OCI-LY7 (cell line): Measurements from ENCODE around the gene PSTPIP2. TPM values are rescaled to one million over a fixed set of nuclear protein-coding genes. Genes with fewer than 3 reads are reported as not detected.

Source experiments
- BruUV-seq: library from RNA; stranded (reverse); fragments of 400-500 nt; replicated peaks from 2 replicates; lab custom pipeline; 2021; lab: Mats Ljungman, UMichigan
- CTCF ChIA-PET: fragments of 300-600 bp; sonication (Branson Sonifier 250); formaldehyde crosslinking; loops from one replicate; lab custom pipeline; 2022; ENCODE audit warnings: antibody characterized with exemption; ENCODE audit not compliant: unreplicated experiment; lab: Charles Lee
- POLR2A ChIA-PET: fragments of 300-600 bp; sonication (Branson Sonifier 250); formaldehyde crosslinking; loops from one replicate; lab custom pipeline; 2022; ENCODE audit warnings: antibody characterized with exemption; lab: Charles Lee
- DNase-seq: peaks from one replicate; pipeline ENCODE4 v3.0.0-alpha.2; 2015; ENCODE audit warnings: low spot score
- H2AFZ ChIP-seq: fragments of 200-600 bp; sonication (generic), shearing (Covaris generic); 2 replicates; pipeline ENCODE4 v1.6.1; 2014; ENCODE audit warnings: mild to moderate bottlenecking, antibody characterized with exemption, low read length, moderate library complexity
- H3K27ac ChIP-seq: fragments of 200-600 bp; sonication (generic); 2 replicates; pipeline ENCODE4 v1.5.1; 2014; ENCODE audit warnings: mixed run types, low read depth, mild to moderate bottlenecking, moderate library complexity, low read length, inconsistent platforms; ENCODE audit not compliant: poor library complexity, severe bottlenecking
- H3K36me3 ChIP-seq: fragments of 200-600 bp; sonication (generic); 2 replicates; pipeline ENCODE4 v1.6.1; 2014; ENCODE audit warnings: mild to moderate bottlenecking, antibody characterized with exemption, low read length, moderate library complexity, mixed read lengths; ENCODE audit not compliant: insufficient read depth
- H3K4me1 ChIP-seq: fragments of 200-600 bp; sonication (generic); 2 replicates; pipeline ENCODE4 v1.5.1; 2014; ENCODE audit warnings: mild to moderate bottlenecking, low read length; ENCODE audit not compliant: insufficient read depth, poor library complexity, severe bottlenecking
- H3K4me2 ChIP-seq: fragments of 200-600 bp; sonication (generic); 2 replicates; pipeline ENCODE4 v1.6.1; 2014; ENCODE audit warnings: mild to moderate bottlenecking, low read length
- H3K4me3 ChIP-seq: fragments of 200-600 bp; sonication (generic); 2 replicates; pipeline ENCODE4 v1.5.1; 2014; ENCODE audit warnings: mild to moderate bottlenecking, low read depth, low read length; ENCODE audit not compliant: poor library complexity, severe bottlenecking
- H3K79me2 ChIP-seq: fragments of 200-600 bp; sonication (generic); 2 replicates; pipeline ENCODE4 v1.6.1; 2016; ENCODE audit warnings: low read depth, mild to moderate bottlenecking, low read length, moderate library complexity, mixed read lengths; ENCODE audit not compliant: insufficient read depth
- H3K9me2 ChIP-seq: fragments of 200-600 bp; sonication (generic); 2 replicates; pipeline ENCODE4 v1.6.1; 2016; ENCODE audit warnings: mild to moderate bottlenecking, low read length, mixed read lengths; ENCODE audit not compliant: insufficient read depth
- H3K9me3 ChIP-seq: fragments of 200-600 bp; sonication (generic); 2 replicates; pipeline ENCODE4 v1.6.1; 2014; ENCODE audit warnings: mild to moderate bottlenecking, mixed run types, low read length, mixed read lengths
- H4K20me1 ChIP-seq: fragments of 200-600 bp; sonication (generic); 2 replicates; pipeline ENCODE4 v1.6.1; 2014; ENCODE audit warnings: mild to moderate bottlenecking, antibody characterized with exemption, low read length, moderate library complexity, mixed read lengths; ENCODE audit not compliant: insufficient read depth
- EZH2phosphoT487 ChIP-seq: fragments of 200-600 bp; sonication (generic); IDR thresholded peaks from 2 replicates; pipeline ENCODE4 v1.6.1; 2018; ENCODE audit warnings: low read depth, borderline replicate concordance, mild to moderate bottlenecking, mixed run types, antibody characterized with exemption, low read length, moderate library complexity, mixed read lengths
- intact Hi-C: fragments of 100-400 bp; cut with micrococcal nuclease; formaldehyde crosslinking; loops from one replicate; pipeline ENCODE4 v1.10.0; 2022; ENCODE audit not compliant: unreplicated experiment
- total RNA-seq, 2 experiments: library from RNA; depleted of rRNA in 1 of 2; stranded (reverse); fragments of >200 nt in 1 of 2; shearing (Covaris generic) in 1 of 2; gene quantifications; 2 replicates each; pipeline ENCODE4 v1.2.3, GENCODE V29; 2014 to 2022
- TF ChIP-seq, protein P1 (sequence below): fragments of 200-600 bp; sonication (generic); conservative IDR thresholded peaks from 2 replicates; pipeline ENCODE4 v1.5.1; 2014; ENCODE audit warnings: mild to moderate bottlenecking, antibody characterized with exemption, low read length, moderate library complexity, mixed read lengths

The PSTPIP2 gene
- total RNA-seq, 2 experiments from 2014 or later = not detected

DNA sequence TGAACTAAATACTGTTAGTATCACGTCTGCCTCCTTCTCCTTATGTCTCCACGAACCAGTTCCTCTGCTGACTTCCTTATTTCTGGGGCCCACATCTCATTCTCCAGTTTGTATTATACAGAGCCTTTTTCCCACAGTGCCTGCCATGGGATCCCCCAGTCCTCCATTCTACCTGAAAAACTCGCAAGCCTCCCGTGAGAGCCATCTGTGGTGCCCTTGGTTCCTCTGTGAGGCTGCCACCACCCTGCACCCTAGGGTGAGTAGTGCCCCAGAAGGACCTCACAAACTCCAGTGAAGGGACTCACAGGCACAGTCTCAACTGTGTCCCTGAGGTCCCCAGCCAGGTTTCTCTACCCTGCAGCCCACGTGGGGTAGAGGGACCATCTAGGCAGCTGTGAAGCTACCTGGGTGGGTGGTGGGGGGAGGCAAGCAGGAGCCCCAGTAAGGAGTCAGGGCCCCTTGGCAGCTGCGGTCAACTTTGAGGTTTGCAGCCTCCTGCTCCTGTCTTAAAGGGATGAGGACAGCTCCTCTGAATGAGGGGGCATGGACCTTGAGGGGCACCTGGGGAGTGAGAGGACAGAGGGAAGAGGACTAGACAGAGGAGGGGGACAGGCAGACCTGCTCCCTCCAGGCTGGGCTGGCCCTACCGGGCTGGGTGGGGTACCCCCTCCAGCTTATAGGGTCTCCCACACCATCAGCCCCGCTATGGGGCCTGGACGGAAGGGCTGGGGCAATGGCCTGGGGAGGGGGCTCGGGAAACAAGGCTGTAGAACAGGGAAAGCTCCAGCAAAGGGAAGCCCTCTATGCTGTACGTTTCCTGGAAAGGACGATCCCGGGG, 1.0 kb downstream of the PSTPIP2 start:
- no peaks in the 10 kb centered on the region for H4K20me1 ChIP-seq
- no peak for DNase-seq
- H3K36me3 ChIP-seq = no peaks in the 10 kb centered on the region
- H3K4me3 ChIP-seq = no peak overlapping the region
- H3K9me3 ChIP-seq = no peaks in the 10 kb centered on the region
- intact Hi-C loops = loop anchor here (10.0 kb wide), 1 partner anchor 376 kb away; no protein-coding TSS in a partner anchor
- CTCF ChIA-PET = no interaction called here
- POLR2A ChIA-PET = no interaction called here
- H3K4me1 ChIP-seq = no peaks in the 10 kb centered on the region
- no peaks in the 10 kb centered on the region for H3K79me2 ChIP-seq
- H2AFZ ChIP-seq = no peak overlapping the region
- no peak for TF ChIP-seq EZH2phosphoT487
- TF ChIP-seq, protein P1, sequence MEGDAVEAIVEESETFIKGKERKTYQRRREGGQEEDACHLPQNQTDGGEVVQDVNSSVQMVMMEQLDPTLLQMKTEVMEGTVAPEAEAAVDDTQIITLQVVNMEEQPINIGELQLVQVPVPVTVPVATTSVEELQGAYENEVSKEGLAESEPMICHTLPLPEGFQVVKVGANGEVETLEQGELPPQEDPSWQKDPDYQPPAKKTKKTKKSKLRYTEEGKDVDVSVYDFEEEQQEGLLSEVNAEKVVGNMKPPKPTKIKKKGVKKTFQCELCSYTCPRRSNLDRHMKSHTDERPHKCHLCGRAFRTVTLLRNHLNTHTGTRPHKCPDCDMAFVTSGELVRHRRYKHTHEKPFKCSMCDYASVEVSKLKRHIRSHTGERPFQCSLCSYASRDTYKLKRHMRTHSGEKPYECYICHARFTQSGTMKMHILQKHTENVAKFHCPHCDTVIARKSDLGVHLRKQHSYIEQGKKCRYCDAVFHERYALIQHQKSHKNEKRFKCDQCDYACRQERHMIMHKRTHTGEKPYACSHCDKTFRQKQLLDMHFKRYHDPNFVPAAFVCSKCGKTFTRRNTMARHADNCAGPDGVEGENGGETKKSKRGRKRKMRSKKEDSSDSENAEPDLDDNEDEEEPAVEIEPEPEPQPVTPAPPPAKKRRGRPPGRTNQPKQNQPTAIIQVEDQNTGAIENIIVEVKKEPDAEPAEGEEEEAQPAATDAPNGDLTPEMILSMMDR = no peak
- H3K9me2 ChIP-seq = no peaks in the 10 kb centered on the region
- BruUV-seq = no TSS peak
- H3K27ac ChIP-seq = no peak overlapping the region
- no peak overlapping the region for H3K4me2 ChIP-seq

DNA sequence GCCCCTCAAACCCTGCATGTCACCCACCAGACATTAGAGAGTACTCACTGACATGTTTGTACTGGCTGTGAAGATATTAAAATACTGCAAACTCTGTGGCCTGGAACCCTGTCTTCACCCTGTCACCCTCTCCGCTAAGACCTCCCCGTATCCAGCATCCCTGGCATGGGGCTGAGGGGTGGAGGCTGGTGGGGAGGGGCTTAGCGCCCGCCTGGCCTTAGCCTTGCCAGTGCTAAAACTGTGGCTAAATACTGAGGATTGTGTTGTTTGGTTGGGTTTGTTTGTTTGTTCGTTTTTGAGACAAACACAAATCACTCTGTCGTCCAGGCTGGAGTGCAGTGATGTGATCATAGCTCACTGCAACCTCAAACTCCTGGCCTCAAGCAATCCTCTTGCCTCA, 1.8 kb downstream of the PSTPIP2 start:
- TF ChIP-seq, protein P1 = no peak
- no peak for TF ChIP-seq EZH2phosphoT487
- Histone ChIP-seq H3K9me3 (no peaks in the 10 kb centered on the region), H3K9me2 (no peaks in the 10 kb centered on the region), H4K20me1 (no peaks in the 10 kb centered on the region), H3K4me1 (no peaks in the 10 kb centered on the region), H3K27ac (no peak overlapping the region), H3K79me2 (no peaks in the 10 kb centered on the region), H3K4me3 (no peak overlapping the region), H3K36me3 (no peaks in the 10 kb centered on the region), H2AFZ (no peak overlapping the region), H3K4me2 (no peak overlapping the region)
- POLR2A ChIA-PET = no interaction called here
- DNase-seq = no peak
- CTCF ChIA-PET = no interaction called here
- no TSS peak for BruUV-seq
- intact Hi-C loops = loop anchor here (10.0 kb wide), 1 partner anchor 375 kb away; no protein-coding TSS in a partner anchor

DNA sequence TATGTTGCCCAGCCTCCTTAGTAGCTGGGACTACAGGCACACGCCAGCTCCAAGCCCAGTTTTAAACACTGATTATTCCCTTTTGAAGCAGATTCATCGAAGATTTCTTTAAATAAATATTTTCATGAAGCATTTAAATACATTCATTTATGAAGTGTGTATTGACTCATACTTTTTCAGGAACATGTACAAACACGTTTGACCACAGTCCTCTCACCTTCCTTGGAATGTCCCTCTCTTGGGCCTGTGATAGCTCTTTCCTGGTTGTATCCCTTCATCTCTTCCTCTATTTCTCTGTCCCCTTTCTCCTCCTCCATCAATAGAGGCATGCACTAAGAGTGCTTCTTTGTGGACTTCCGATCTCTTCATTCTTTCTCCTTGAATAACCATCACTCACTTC, 2.5 kb downstream of the PSTPIP2 start:
- CTCF ChIA-PET = no interaction called here
- Histone ChIP-seq H3K36me3 (no peaks in the 10 kb centered on the region), H2AFZ (no peak overlapping the region), H3K4me2 (no peak overlapping the region), H3K79me2 (no peaks in the 10 kb centered on the region), H3K9me3 (no peaks in the 10 kb centered on the region), H3K4me3 (no peak overlapping the region), H3K4me1 (no peaks in the 10 kb centered on the region), H3K27ac (no peak overlapping the region), H3K9me2 (no peaks in the 10 kb centered on the region), H4K20me1 (no peaks in the 10 kb centered on the region)
- no TSS peak for BruUV-seq
- TF ChIP-seq, protein P1 = no peak
- TF ChIP-seq EZH2phosphoT487 = no peak
- intact Hi-C loops = no loop called here
- POLR2A ChIA-PET = no interaction called here
- no peak for DNase-seq
